HK-2 (cell line): ENCODE results near the gene CRLF3.
"Not testable (repeated sequence)": the region's sequence is repeated elsewhere in the genome, so short reads cannot be mapped to it uniquely, and the experiment has no call there.

ENCODE experiments used
- DNase-seq: peaks from one replicate; pipeline ENCODE4 v3.0.0-alpha.2; 2018; ENCODE audit not compliant: unreplicated experiment

The CRLF3 gene

GRCh38 chr17:30824356-30825145 lies at the start of gene CRLF3:
Gene CRLF3 (minus strand): TSS chr17:30824692. CDS start chr17:30824651, 41 bp downstream.
- peak; percentile 88 for DNase-seq

- DNase-seq: no peak
Measured at GRCh38 chr17:30869005-30869404, 44.5 kb upstream of the CRLF3 start.

- DNase-seq: no peak
Measured at GRCh38 chr17:30864636-30865035, 40.1 kb upstream of the CRLF3 start.

GRCh38 chr17:30858556-30859250 lies 34.2 kb upstream of the CRLF3 start:
- DNase-seq: no peak

GRCh38 chr17:30854146-30854545 lies 29.7 kb upstream of the CRLF3 start:
- DNase-seq: no peak

GRCh38 chr17:30848021-30848420 lies 23.5 kb upstream of the CRLF3 start:
- no peak for DNase-seq

GRCh38 chr17:30840771-30841170 lies 16.3 kb upstream of the CRLF3 start:
- no peak for DNase-seq

GRCh38 chr17:30838202-30838807 lies 13.8 kb upstream of the CRLF3 start:
- DNase-seq: no peak

- DNase-seq: no peak
Measured at GRCh38 chr17:30832438-30833124, 8.1 kb upstream of the CRLF3 start.

GRCh38 chr17:30831663-30832437 lies 7.4 kb upstream of the CRLF3 start, which contains the start of gene ATAD5:
Gene ATAD5 (plus strand): TSS chr17:30831966. CDS start chr17:30832348, 382 bp downstream.
- peak; percentile 90 for DNase-seq

- no peak for DNase-seq
Measured at GRCh38 chr17:30831257-30831656, 6.8 kb upstream of the CRLF3 start.

GRCh38 chr17:30829022-30829421 lies 4.5 kb upstream of the CRLF3 start:
- DNase-seq: no peak

GRCh38 chr17:30827082-30827481 lies 2.6 kb upstream of the CRLF3 start:
- no peak for DNase-seq

- peak; percentile 39 for DNase-seq
Measured at GRCh38 chr17:30824002-30824355, 513 bp downstream of the CRLF3 start.

GRCh38 chr17:30823421-30823820 lies 1.1 kb downstream of the CRLF3 start:
- DNase-seq: no peak

- not testable (repeated sequence) for DNase-seq
Measured at GRCh38 chr17:30822919-30823318, 1.6 kb downstream of the CRLF3 start.

GRCh38 chr17:30821871-30822723 lies 2.4 kb downstream of the CRLF3 start:
- DNase-seq: no peak

GRCh38 chr17:30819971-30820705 lies 4.4 kb downstream of the CRLF3 start:
- no peak for DNase-seq

GRCh38 chr17:30816165-30816564 lies 8.3 kb downstream of the CRLF3 start:
- DNase-seq: no peak

GRCh38 chr17:30814860-30815259 lies 9.6 kb downstream of the CRLF3 start:
- not testable (repeated sequence) for DNase-seq
